DND-41 (cell line): ENCODE data around the gene SLC4A5.

Source experiments
- ATAC-seq: fragments of 200-7000 bp; cut with Tn5 transposase; 3 replicates; pipeline ENCODE4 v1.9.1; 2021; ENCODE audit warnings: low read depth; ENCODE audit not compliant: insufficient read depth
- DNase-seq: peaks from one replicate; pipeline ENCODE4 v3.0.0-alpha.2; 2020
- H2AFZ ChIP-seq: 2 replicates; pipeline ENCODE4 v1.6.0; 2012; ENCODE audit warnings: low read depth, low read length
- H3K27ac ChIP-seq: 2 replicates; pipeline ENCODE4 v1.5.1; 2012; ENCODE audit warnings: low read length, inconsistent platforms
- H3K27me3 ChIP-seq: fragments of 200-600 bp; sonication (generic); 2 replicates; pipeline ENCODE4 v1.6.0; 2012; ENCODE audit warnings: low read length, mild to moderate bottlenecking, inconsistent platforms; ENCODE audit not compliant: insufficient read depth, poor library complexity
- H3K36me3 ChIP-seq: 2 replicates; pipeline ENCODE4 v1.5.1; 2012; ENCODE audit warnings: low read length, inconsistent platforms; ENCODE audit not compliant: insufficient read depth
- H3K4me1 ChIP-seq: 2 replicates; pipeline ENCODE4 v1.5.1; 2012; ENCODE audit warnings: mild to moderate bottlenecking, low read length; ENCODE audit not compliant: insufficient read depth
- H3K4me2 ChIP-seq: 2 replicates; pipeline ENCODE4 v1.6.0; 2012; ENCODE audit warnings: mild to moderate bottlenecking, moderate library complexity, low read length, inconsistent platforms; ENCODE audit not compliant: insufficient read depth
- H3K4me3 ChIP-seq, 2 experiments: fragments of 200-600 bp in 1 of 2; shearing (Covaris generic) in 1 of 2; 2 replicates each; pipeline ENCODE4 v1.5.1; 2012 to 2016; ENCODE audit warnings: inconsistent platforms in 2 of 2, low read length in 2 of 2, mild to moderate bottlenecking in 2 of 2, low read depth in 1 of 2, moderate library complexity in 1 of 2
- H3K79me2 ChIP-seq: 2 replicates; pipeline ENCODE4 v1.6.0; 2012; ENCODE audit warnings: low read length, inconsistent platforms; ENCODE audit not compliant: insufficient read depth
- H3K9ac ChIP-seq: 2 replicates; pipeline ENCODE4 v1.6.0; 2012; ENCODE audit warnings: low read depth, mild to moderate bottlenecking, inconsistent platforms, low read length, moderate library complexity
- H3K9me3 ChIP-seq: 2 replicates; pipeline ENCODE4 v1.5.1; 2012; ENCODE audit warnings: low read length, moderate library complexity, mild to moderate bottlenecking, inconsistent platforms; ENCODE audit not compliant: insufficient read depth, severe bottlenecking
- H4K20me1 ChIP-seq: 2 replicates; pipeline ENCODE4 v1.6.0; 2012; ENCODE audit warnings: low read length; ENCODE audit not compliant: insufficient read depth
- CTCF ChIP-seq: IDR thresholded peaks from 2 replicates; pipeline ENCODE4 v1.5.1; 2012; ENCODE audit warnings: borderline replicate concordance, low read length, moderate library complexity, mild to moderate bottlenecking; ENCODE audit not compliant: poor library complexity, severe bottlenecking; ENCODE audit errors: extremely low read depth
- EZH2 ChIP-seq: IDR thresholded peaks from 3 replicates; pipeline ENCODE4 v1.6.1; 2012; ENCODE audit warnings: borderline replicate concordance, low read depth, mild to moderate bottlenecking, moderate library complexity, low read length, inconsistent platforms; ENCODE audit not compliant: severe bottlenecking

The SLC4A5 gene

GRCh38 chr2:74259733-74260132 lies 83.5 kb downstream of the SLC4A5 start:
- TF ChIP-seq CTCF (no peak), EZH2 (no peak)
- ATAC-seq = no peak

GRCh38 chr2:74259191-74259590 lies 84.0 kb downstream of the SLC4A5 start:
- DNase-seq = no peak
- Histone ChIP-seq H2AFZ (no peak overlapping the region), H3K27me3 (peaks cover 8% of the 10 kb centered on the region), H3K4me3 (no peak overlapping the region), H3K27ac (no peak overlapping the region), H3K9ac (no peak overlapping the region), H3K4me1 (no peaks in the 10 kb centered on the region), H3K9me3 (no peaks in the 10 kb centered on the region), H4K20me1 (no peaks in the 10 kb centered on the region), H3K4me2 (no peak overlapping the region), H3K36me3 (no peaks in the 10 kb centered on the region), H3K79me2 (no peaks in the 10 kb centered on the region)
- ATAC-seq = no peak
- TF ChIP-seq EZH2 (no peak), CTCF (no peak)

More at GRCh38 chr2:74259733-74260132, 83.5 kb downstream of the SLC4A5 start:
- no peak for DNase-seq
- no peak overlapping the region for H3K27ac ChIP-seq
- H4K20me1 ChIP-seq = no peaks in the 10 kb centered on the region
- no peaks in the 10 kb centered on the region for H3K36me3 ChIP-seq
- no peaks in the 10 kb centered on the region for H3K9me3 ChIP-seq
- no peak overlapping the region for H3K9ac ChIP-seq
- H3K4me1 ChIP-seq = no peaks in the 10 kb centered on the region
- H3K27me3 ChIP-seq = peaks cover 8% of the 10 kb centered on the region
- H3K4me3 ChIP-seq = no peak overlapping the region
- H3K79me2 ChIP-seq = no peaks in the 10 kb centered on the region
- no peak overlapping the region for H3K4me2 ChIP-seq
- no peak overlapping the region for H2AFZ ChIP-seq

GRCh38 chr2:74255660-74256213 lies 87.5 kb downstream of the SLC4A5 start:
- Histone ChIP-seq H3K36me3 (no peaks in the 10 kb centered on the region), H3K9ac (no peak overlapping the region), H3K9me3 (no peaks in the 10 kb centered on the region), H3K79me2 (no peaks in the 10 kb centered on the region), H3K4me1 (no peaks in the 10 kb centered on the region), H2AFZ (no peak overlapping the region), H3K27me3 (peaks cover 4% of the 10 kb centered on the region), H3K4me2 (no peak overlapping the region), H3K4me3 (no peak overlapping the region), H4K20me1 (no peaks in the 10 kb centered on the region), H3K27ac (no peak overlapping the region)
- TF ChIP-seq EZH2 (no peak), CTCF (no peak)
- ATAC-seq (no peak), DNase-seq (no peak)

GRCh38 chr2:74253971-74254310 lies 89.3 kb downstream of the SLC4A5 start:
- Histone ChIP-seq H3K79me2 (no peaks in the 10 kb centered on the region), H3K9ac (no peak overlapping the region), H2AFZ (no peak overlapping the region), H4K20me1 (no peaks in the 10 kb centered on the region), H3K4me2 (no peak overlapping the region), H3K36me3 (no peaks in the 10 kb centered on the region), H3K27ac (no peak overlapping the region), H3K4me3 (no peak overlapping the region), H3K27me3 (no peaks in the 10 kb centered on the region), H3K9me3 (no peaks in the 10 kb centered on the region), H3K4me1 (no peaks in the 10 kb centered on the region)
- DNase-seq (no peak), ATAC-seq (no peak)
- TF ChIP-seq EZH2 (no peak), CTCF (no peak)
